ENCODE results near the gene ALPG.
"Not testable (repeated sequence)": the region's sequence is repeated elsewhere in the genome, so short reads cannot be mapped to it uniquely, and the experiment has no call there.

Gene ALPG

GRCh38 chr2:232377319-232377718 lies 29.3 kb upstream of the ALPG start:
- no peak for DNase-seq

GRCh38 chr2:232377841-232378734 lies 28.6 kb upstream of the ALPG start:
- no peak for DNase-seq

- not testable (repeated sequence) for DNase-seq
Observed at GRCh38 chr2:232378735-232379151, 27.9 kb upstream of the ALPG start, which contains the start of gene ALPP. ALPP (plus strand) TSS chr2:232378751; CDS start chr2:232378803, 52 bp downstream.

- not testable (repeated sequence) for DNase-seq
Observed at GRCh38 chr2:232379610-232380590, 26.7 kb upstream of the ALPG start.

- DNase-seq, result peak; percentile 21
Observed at GRCh38 chr2:232381204-232382031, 25.2 kb upstream of the ALPG start.

GRCh38 chr2:232382331-232383225 lies 24.1 kb upstream of the ALPG start:
- no peak for DNase-seq

- DNase-seq, result no peak
Observed at GRCh38 chr2:232384466-232384865, 22.2 kb upstream of the ALPG start.

- not testable (repeated sequence) for DNase-seq
Observed at GRCh38 chr2:232385058-232385457, 21.6 kb upstream of the ALPG start.

GRCh38 chr2:232385660-232386489 lies 20.8 kb upstream of the ALPG start:
- DNase-seq, result peak; percentile 44

- DNase-seq, result no peak
Observed at GRCh38 chr2:232386490-232386739, 20.2 kb upstream of the ALPG start.

- DNase-seq, result no peak
Observed at GRCh38 chr2:232386740-232387450, 19.7 kb upstream of the ALPG start.

- no peak for DNase-seq
Observed at GRCh38 chr2:232387451-232388171, 19.0 kb upstream of the ALPG start.

GRCh38 chr2:232388324-232388891 lies 18.2 kb upstream of the ALPG start:
- DNase-seq, result no peak

GRCh38 chr2:232389327-232389726 lies 17.3 kb upstream of the ALPG start:
- no peak for DNase-seq

- no peak for DNase-seq
Observed at GRCh38 chr2:232390661-232391060, 16.0 kb upstream of the ALPG start.

GRCh38 chr2:232393556-232393955 lies 13.1 kb upstream of the ALPG start:
- no peak for DNase-seq

- not testable (repeated sequence) for DNase-seq
Observed at GRCh38 chr2:232394431-232394830, 12.2 kb upstream of the ALPG start.

- no peak for DNase-seq
Observed at GRCh38 chr2:232395586-232395985, 11.1 kb upstream of the ALPG start.

GRCh38 chr2:232396683-232397082 lies 10.0 kb upstream of the ALPG start:
- no peak for DNase-seq

All from NCI-H82 (cell line).